ENCODE data around the gene DDX47. TPM values are rescaled to one million over a fixed set of nuclear protein-coding genes. Genes with fewer than 3 reads are reported as not detected.
"Not testable (repeated sequence)": the region's sequence is repeated elsewhere in the genome, so short reads cannot be mapped to it uniquely, and the experiment has no call there.

Gene DDX47
- total and polyA plus RNA-seq, 2 experiments from 2014 or later = 56.2 to 69.4 TPM

GRCh38 chr12:12804011-12804410 lies 9.1 kb upstream of the DDX47 start:
- Histone ChIP-seq H3K4me1 (ENCODE audit: insufficient read depth) (peaks cover 22% of the 10 kb centered on the region), H3K4me2 (no peak overlapping the region), H3K9me2 (replicated peaks; ENCODE audit: insufficient read depth) (no peaks in the 10 kb centered on the region), H3K27me3 (no peaks in the 10 kb centered on the region), H3K27ac (peak overlapping the region; percentile 80), H3K79me2 (no peaks in the 10 kb centered on the region), H3K9me3 (ENCODE audit: low read depth) (no peaks in the 10 kb centered on the region), H3K4me3 (no peak overlapping the region), H3K36me3 (replicated peaks; ENCODE audit: insufficient read depth, low read depth) (no peaks in the 10 kb centered on the region), H2AFZ (no peak overlapping the region), H4K20me1 (ENCODE audit: insufficient read depth, poor library complexity, severe bottlenecking) (no peaks in the 10 kb centered on the region)
- WGBS (ENCODE audit: low lambda C conversion rate, missing lambda C conversion rate) = 72% methylated on average over 6 of the region's 6 CpGs
- peak; percentile 44 for DNase-seq (ENCODE audit: low spot score)
- no peak for TF ChIP-seq EZH2phosphoT487 (IDR thresholded peaks at IDR 0.05; ENCODE audit: low read depth, severe bottlenecking, unreplicated experiment)
- no peak for TF ChIP-seq EZH2 (IDR thresholded peaks at IDR 0.05; ENCODE audit: borderline replicate concordance)
- TF ChIP-seq CTCF (IDR thresholded peaks at IDR 0.05; ENCODE audit: poor library complexity) = no peak

- Histone ChIP-seq H3K36me3 (replicated peaks; ENCODE audit: insufficient read depth, low read depth) (no peaks in the 10 kb centered on the region), H3K4me3 (no peak overlapping the region), H3K4me2 (no peak overlapping the region), H3K9me2 (replicated peaks; ENCODE audit: insufficient read depth) (no peaks in the 10 kb centered on the region), H4K20me1 (ENCODE audit: insufficient read depth, poor library complexity, severe bottlenecking) (no peaks in the 10 kb centered on the region), H3K79me2 (no peaks in the 10 kb centered on the region), H3K27me3 (no peaks in the 10 kb centered on the region), H3K9me3 (ENCODE audit: low read depth) (no peaks in the 10 kb centered on the region), H3K27ac (peak overlapping the region; percentile 80), H3K4me1 (ENCODE audit: insufficient read depth) (peaks cover 22% of the 10 kb centered on the region), H2AFZ (no peak overlapping the region)
- peak; percentile 35 for DNase-seq (ENCODE audit: low spot score)
- TF ChIP-seq EZH2phosphoT487 (IDR thresholded peaks at IDR 0.05; ENCODE audit: low read depth, severe bottlenecking, unreplicated experiment) (no peak), EZH2 (IDR thresholded peaks at IDR 0.05; ENCODE audit: borderline replicate concordance) (no peak), CTCF (IDR thresholded peaks at IDR 0.05; ENCODE audit: poor library complexity) (no peak)
- 72% methylated on average over 6 of the region's 6 CpGs for WGBS (ENCODE audit: low lambda C conversion rate, missing lambda C conversion rate)
Observed at GRCh38 chr12:12804432-12804886, 8.7 kb upstream of the DDX47 start.

GRCh38 chr12:12806784-12807516 lies 6.2 kb upstream of the DDX47 start:
- Histone ChIP-seq H3K27ac (no peak overlapping the region), H3K4me1 (ENCODE audit: insufficient read depth) (peaks cover 22% of the 10 kb centered on the region)
- WGBS (ENCODE audit: low lambda C conversion rate, missing lambda C conversion rate) = 77% methylated on average over 8 of the region's 8 CpGs

GRCh38 chr12:12807517-12807903 lies 5.6 kb upstream of the DDX47 start:
- Histone ChIP-seq H3K4me1 (ENCODE audit: insufficient read depth) (peaks cover 22% of the 10 kb centered on the region), H3K27ac (peak overlapping the region; percentile 84)
- WGBS (ENCODE audit: low lambda C conversion rate, missing lambda C conversion rate) = 96% methylated on average over 3 of the region's 3 CpGs
- H4K20me1 ChIP-seq (ENCODE audit: insufficient read depth, poor library complexity, severe bottlenecking); H3K36me3 ChIP-seq (replicated peaks; ENCODE audit: insufficient read depth, low read depth); H3K4me2 ChIP-seq; H3K4me3 ChIP-seq; DNase-seq (ENCODE audit: low spot score); H3K9me2 ChIP-seq (replicated peaks; ENCODE audit: insufficient read depth); H3K9me3 ChIP-seq (ENCODE audit: low read depth); H3K27me3 ChIP-seq; H2AFZ ChIP-seq; H3K79me2 ChIP-seq: not testable (repeated sequence)

More at GRCh38 chr12:12806784-12807516, 6.2 kb upstream of the DDX47 start:
- no peaks in the 10 kb centered on the region for H3K36me3 ChIP-seq (replicated peaks; ENCODE audit: insufficient read depth, low read depth)
- no peaks in the 10 kb centered on the region for H3K27me3 ChIP-seq
- H3K9me2 ChIP-seq (replicated peaks; ENCODE audit: insufficient read depth) = no peaks in the 10 kb centered on the region
- no peak overlapping the region for H3K4me3 ChIP-seq
- no peaks in the 10 kb centered on the region for H3K9me3 ChIP-seq (ENCODE audit: low read depth)
- no peaks in the 10 kb centered on the region for H3K79me2 ChIP-seq
- TF ChIP-seq CTCF (IDR thresholded peaks at IDR 0.05; ENCODE audit: poor library complexity) = no peak
- TF ChIP-seq EZH2phosphoT487 (IDR thresholded peaks at IDR 0.05; ENCODE audit: low read depth, severe bottlenecking, unreplicated experiment) = no peak
- TF ChIP-seq EZH2 (IDR thresholded peaks at IDR 0.05; ENCODE audit: borderline replicate concordance) = no peak
- H3K4me2 ChIP-seq = no peak overlapping the region
- no peak for DNase-seq (ENCODE audit: low spot score)
- H4K20me1 ChIP-seq (ENCODE audit: insufficient read depth, poor library complexity, severe bottlenecking) = no peaks in the 10 kb centered on the region
- no peak overlapping the region for H2AFZ ChIP-seq
